Measurements from ENCODE around the gene OR14K1. TPM values are rescaled to one million over a fixed set of nuclear protein-coding genes. Genes with fewer than 3 reads are reported as not detected.
"Not testable (repeated sequence)": the region's sequence is repeated elsewhere in the genome, so short reads cannot be mapped to it uniquely, and the experiment has no call there.

Gene OR14K1
- total RNA-seq, 6 donors from 2014 or later, result not detected

- WGBS, 2 donors, result 86 to 97% methylated on average over 4 of the region's 4 CpGs
- no peak overlapping the region for H3K4me3 ChIP-seq
- no peaks in the 10 kb centered on the region for H3K36me3 ChIP-seq
- peaks cover 0 to 7% (median 2%) of the 10 kb centered on the region in 4 donors for H3K9me3 ChIP-seq
- TF ChIP-seq CTCF (IDR thresholded peaks at IDR 0.05), result no peak
- TF ChIP-seq POLR2AphosphoS5 (IDR thresholded peaks at IDR 0.05), result no peak
- no peak for TF ChIP-seq EP300 (IDR thresholded peaks at IDR 0.05)
- no peak for TF ChIP-seq POLR2A (IDR thresholded peaks at IDR 0.05)
- H3K27ac ChIP-seq, result no peak overlapping the region
- no peaks in the 10 kb centered on the region for H3K27me3 ChIP-seq
- no peaks in the 10 kb centered on the region for H3K4me1 ChIP-seq
- no peak for DNase-seq
- no peak for ATAC-seq (ENCODE audit: low FRiP score in 2 of 2)
These were observed 17.2 kb upstream of the OR14K1 start for GRCh38 chr1:247721222-247721621.

GRCh38 chr1:247740721-247741120 lies 2.3 kb downstream of the OR14K1 start:
- ATAC-seq (ENCODE audit: low FRiP score in 2 of 2) (no peak), DNase-seq (no peak)
- WGBS, 2 donors, result 88 to 89% methylated on average over 2 of the region's 2 CpGs
- no peaks in the 10 kb centered on the region for H3K27me3 ChIP-seq
- H3K9me3 ChIP-seq, result no peaks in the 10 kb centered on the region
- no peaks in the 10 kb centered on the region for H3K4me1 ChIP-seq
- no peak overlapping the region for H3K4me3 ChIP-seq
- H3K27ac ChIP-seq, result no peak overlapping the region
- TF ChIP-seq POLR2AphosphoS5 (IDR thresholded peaks at IDR 0.05), result no peak
- TF ChIP-seq CTCF (IDR thresholded peaks at IDR 0.05), result no peak
- no peak for TF ChIP-seq EP300 (IDR thresholded peaks at IDR 0.05)
- no peak for TF ChIP-seq POLR2A (IDR thresholded peaks at IDR 0.05)
- H3K36me3 ChIP-seq, result no peaks in the 10 kb centered on the region

- ATAC-seq (ENCODE audit: low FRiP score in 2 of 2), result no peak
- Histone ChIP-seq H3K4me3 (no peak overlapping the region), H3K9me3 (no peaks in the 10 kb centered on the region), H3K27ac (no peak overlapping the region), H3K4me1 (no peaks in the 10 kb centered on the region), H3K27me3 (no peaks in the 10 kb centered on the region), H3K36me3 (no peaks in the 10 kb centered on the region)
- WGBS, 2 donors, result 78 to 83% methylated on average over 5 of the region's 5 CpGs
- DNase-seq, result no peak
- TF ChIP-seq POLR2AphosphoS5 (IDR thresholded peaks at IDR 0.05) (no peak), EP300 (IDR thresholded peaks at IDR 0.05) (no peak), CTCF (IDR thresholded peaks at IDR 0.05) (no peak), POLR2A (IDR thresholded peaks at IDR 0.05) (no peak)
These were observed 3.3 kb downstream of the OR14K1 start for GRCh38 chr1:247741756-247742155.

GRCh38 chr1:247742215-247742760 lies 3.9 kb downstream of the OR14K1 start:
- not testable (repeated sequence) for H3K4me1 ChIP-seq; H3K27ac ChIP-seq; H3K4me3 ChIP-seq; DNase-seq; H3K36me3 ChIP-seq; H3K27me3 ChIP-seq; ATAC-seq (ENCODE audit: low FRiP score in 2 of 2); H3K9me3 ChIP-seq
- WGBS, 2 donors, result 61 to 68% methylated on average over 3 of the region's 3 CpGs

- Histone ChIP-seq H3K27ac (no peak overlapping the region), H3K27me3 (no peaks in the 10 kb centered on the region), H3K4me3 (no peak overlapping the region), H3K4me1 (no peaks in the 10 kb centered on the region), H3K9me3 (peaks cover 0 to 10% (median 3%) of the 10 kb centered on the region in 4 donors), H3K36me3 (no peaks in the 10 kb centered on the region)
- no peak for TF ChIP-seq EP300 (IDR thresholded peaks at IDR 0.05)
- no peak for TF ChIP-seq POLR2AphosphoS5 (IDR thresholded peaks at IDR 0.05)
- TF ChIP-seq CTCF (IDR thresholded peaks at IDR 0.05), result no peak
- TF ChIP-seq POLR2A (IDR thresholded peaks at IDR 0.05), result no peak
- ATAC-seq (ENCODE audit: low FRiP score in 2 of 2), result no peak
- no peak for DNase-seq
- WGBS, 2 donors, result 79 to 81% methylated on average over 3 of the region's 3 CpGs
These were observed 8.0 kb downstream of the OR14K1 start for GRCh38 chr1:247746391-247746935.

All from upper lobe of left lung (tissue), 6 donors.